HepG2 (cell line): ENCODE data around the gene LTBR. TPM values are rescaled to one million over a fixed set of nuclear protein-coding genes. Genes with fewer than 3 reads are reported as not detected.

Source experiments
- AGO1 ChIP-seq: fragments of 200-400 bp; formaldehyde crosslinking; IDR thresholded peaks from 2 replicates; pipeline ENCODE4 v1.6.1; 2017; ENCODE audit warnings: mild to moderate bottlenecking, low read depth, low read length, moderate library complexity; ENCODE audit not compliant: poor library complexity, severe bottlenecking
- GABPA ChIP-seq, 2 experiments: IDR thresholded peaks; 2 replicates each; pipeline ENCODE4 v1.6.1; 2011 to 2016; ENCODE audit warnings: low read depth in 2 of 2, low read length in 1 of 2, missing biosample characterization in 1 of 2, missing genetic modification characterization in 1 of 2
- HDAC2 ChIP-seq: sonication (generic); formaldehyde crosslinking; IDR thresholded peaks from 2 replicates; pipeline ENCODE4 v1.4.0; 2020; ENCODE audit warnings: missing genetic modification reagents
- HNRNPUL1 ChIP-seq: fragments of 200-400 bp; formaldehyde crosslinking; IDR thresholded peaks from 2 replicates; pipeline ENCODE4 v1.6.1; 2017; ENCODE audit warnings: low read depth, mild to moderate bottlenecking, low read length, moderate library complexity
- NFYC ChIP-seq: IDR thresholded peaks from 2 replicates; pipeline ENCODE4 v1.6.1; 2016; ENCODE audit warnings: missing genetic modification reagents, missing compliant biosample characterization
- NR0B2 ChIP-seq: sonication (generic); formaldehyde crosslinking; IDR thresholded peaks from 2 replicates; pipeline ENCODE4 v1.4.0; 2020; ENCODE audit warnings: mild to moderate bottlenecking, missing genetic modification reagents
- POGK ChIP-seq: sonication (generic); formaldehyde crosslinking; conservative IDR thresholded peaks from 2 replicates; pipeline ENCODE4 v1.8.0; 2022; ENCODE audit warnings: mild to moderate bottlenecking, moderate library complexity, missing genetic modification reagents
- SOX13 ChIP-seq, 3 experiments: fragments of 450-650 bp in 1 of 3; sonication (generic) in 1 of 3; formaldehyde crosslinking in 1 of 3; IDR thresholded peaks in 2 of 3; conservative IDR thresholded peaks in 1 of 3; 2 replicates each; pipeline versions ENCODE4 v1.5.0 to v1.6.1; 2016 to 2020; ENCODE audit warnings: antibody characterized with exemption in 1 of 3, mild to moderate bottlenecking in 1 of 3, missing compliant biosample characterization in 1 of 3, missing genetic modification reagents in 1 of 3, moderate library complexity in 1 of 3
- SRY ChIP-seq: sonication (generic); formaldehyde crosslinking; IDR thresholded peaks from 2 replicates; pipeline ENCODE4 v1.8.0; 2022; ENCODE audit warnings: mild to moderate bottlenecking, missing genetic modification reagents
- TFDP1 ChIP-seq: IDR thresholded peaks from 2 replicates; pipeline ENCODE4 v1.6.1; 2016; ENCODE audit warnings: missing compliant biosample characterization, missing genetic modification reagents, borderline replicate concordance
- ZC3H13 ChIP-seq: sonication (generic); formaldehyde crosslinking; IDR thresholded peaks from 2 replicates; pipeline ENCODE4 v1.8.1; 2023; ENCODE audit warnings: mild to moderate bottlenecking, missing genetic modification reagents, moderate library complexity
- ZC3H4 ChIP-seq: sonication (generic); formaldehyde crosslinking; IDR thresholded peaks from 2 replicates; pipeline ENCODE4 v1.4.0; 2020; ENCODE audit warnings: missing genetic modification reagents, borderline replicate concordance
- ZGPAT ChIP-seq: IDR thresholded peaks from 2 replicates; pipeline ENCODE4 v1.6.1; 2016; ENCODE audit warnings: mild to moderate bottlenecking
- ZKSCAN5 ChIP-seq: sonication (generic); formaldehyde crosslinking; IDR thresholded peaks from 2 replicates; pipeline ENCODE4 v1.5.1; 2020; ENCODE audit warnings: mild to moderate bottlenecking, missing genetic modification reagents
- ZNF207 ChIP-seq: fragments of 450-650 bp; IDR thresholded peaks from 2 replicates; pipeline ENCODE4 v1.6.1; 2016; ENCODE audit warnings: antibody characterized with exemption, borderline replicate concordance
- ZNF260 ChIP-seq: sonication (generic); formaldehyde crosslinking; IDR thresholded peaks from 2 replicates; pipeline ENCODE4 v1.4.0; 2020; ENCODE audit warnings: missing genetic modification reagents, low read depth, mild to moderate bottlenecking, borderline replicate concordance
- ZNF275 ChIP-seq: sonication (generic); formaldehyde crosslinking; IDR thresholded peaks from 2 replicates; pipeline ENCODE4 v1.8.0; 2022; ENCODE audit warnings: missing genetic modification reagents, mild to moderate bottlenecking, inconsistent platforms, borderline replicate concordance
- ZNF691 ChIP-seq: sonication (generic); formaldehyde crosslinking; IDR thresholded peaks from 2 replicates; pipeline ENCODE4 v1.4.0; 2020; ENCODE audit warnings: missing genetic modification reagents, low read depth, mild to moderate bottlenecking, borderline replicate concordance
- ZNF737 ChIP-seq: sonication (generic); formaldehyde crosslinking; IDR thresholded peaks from 2 replicates; pipeline ENCODE4 v1.5.0; 2020; ENCODE audit warnings: missing genetic modification reagents, mild to moderate bottlenecking, borderline replicate concordance
- ZNF788 ChIP-seq: sonication (generic); formaldehyde crosslinking; IDR thresholded peaks from 2 replicates; pipeline ENCODE4 v1.5.0; 2020; ENCODE audit warnings: mild to moderate bottlenecking, missing genetic modification reagents, borderline replicate concordance
- polyA plus RNA-seq, 8 experiments: library from polyadenylated mRNA; depleted of rRNA in 3 of 8; stranded (reverse) in 7 of 8; unstranded in 1 of 8; fragments of >200 nt; fragmentation: Illumina TruSeq in 4 of 8; extraction: Trizol in 4 of 8; gene quantifications; 2 replicates each; pipeline versions ENCODE4 v1.2.1 to v1.2.3, GENCODE V29; 2011 to 2016; ENCODE audit warnings: low read depth in 4 of 8, missing spikeins in 1 of 8, mixed read lengths in 1 of 8; ENCODE audit not compliant: insufficient read depth in 1 of 8
- total RNA-seq, 5 experiments: library from RNA; depleted of rRNA; stranded (reverse); fragments of >200 nt; fragmentation: Illumina TruSeq; extraction: Trizol; gene quantifications; 2 replicates each; pipeline ENCODE4 v1.2.3, GENCODE V29; 2016; ENCODE audit warnings: low read depth in 1 of 5

Gene LTBR
- total and polyA plus RNA-seq, 2 of the 13 experiments (the other 11 are each of a cell fraction or from before 2014, with no cell fraction given), result 31.4 to 34.8 TPM

GRCh38 chr12:6341417-6342139 lies 42.4 kb upstream of the LTBR start, which contains the start of gene TNFRSF1A (continued):
- TF ChIP-seq ZNF275 (CRISPR knock-in tag) (no peak), POGK (CRISPR knock-in tag) (peak; percentile 50; the same call in 1 of the 2 replicates), ZNF691 (peak; percentile 49; the same call in 1 of the 2 replicates), ZC3H13 (CRISPR knock-in tag) (peak; percentile 58; the same call in 1 of the 2 replicates), ZNF207 (no peak), ZNF737 (CRISPR knock-in tag) (0 out of 2 replicates have a peak, but pooled peaks have one; percentile 22), ZGPAT (CRISPR knock-in tag) (peak; percentile 75; the same call in 1 of the 2 replicates), ZNF260 (CRISPR knock-in tag) (no peak), ZC3H4 (CRISPR knock-in tag) (no peak), HNRNPUL1 (no peak), NR0B2 (no peak), NFYC (CRISPR knock-in tag) (no peak), ZNF788 (CRISPR knock-in tag) (peak; percentile 21; the same call in 1 of the 2 replicates), TFDP1 (CRISPR knock-in tag) (no peak), SOX13 (IDR thresholded peaks at IDR 0.05) (0 out of 2 replicates have a peak, but pooled peaks have one; percentile 23), SOX13 (CRISPR knock-in tag; conservative IDR thresholded peaks at IDR 0.05 in 1 of 2, IDR thresholded peaks at IDR 0.05 in 1 of 2) (0 out of 4 replicates have a peak, but pooled peaks of 1 of the 2 experiments have one; percentile 25), HDAC2 (CRISPR knock-in tag) (peak; percentile 47), AGO1 (no peak), SRY (CRISPR knock-in tag) (no peak), GABPA (IDR thresholded peaks at IDR 0.05; ENCODE audit: low read depth, low read length) (no peak), GABPA (CRISPR knock-in tag; IDR thresholded peaks at IDR 0.05; ENCODE audit: low read depth) (peak; percentile 60), ZKSCAN5 (no peak)
